GM18519 (cell line): Measurements from ENCODE around the gene ADRA1B.

Experiments
- ATAC-seq: cut with Tn5 transposase; IDR thresholded peaks from one replicate; pipeline ENCODE4 v1.9.1; 2021; ENCODE audit warnings: mild to moderate bottlenecking, moderate library complexity; ENCODE audit not compliant: unreplicated experiment, low FRiP score

The ADRA1B gene

GRCh38 chr5:159901308-159901707 is 15.0 kb upstream of the ADRA1B start:
- no peak for ATAC-seq

GRCh38 chr5:159901772-159902171 is 14.5 kb upstream of the ADRA1B start:
- no peak for ATAC-seq

GRCh38 chr5:159902444-159903121 is 13.7 kb upstream of the ADRA1B start:
- no peak for ATAC-seq

- ATAC-seq = no peak
Measured at GRCh38 chr5:159903131-159903530, 13.2 kb upstream of the ADRA1B start.

GRCh38 chr5:159904874-159905273 is 11.4 kb upstream of the ADRA1B start:
- ATAC-seq = no peak

GRCh38 chr5:159905496-159905895 is 10.8 kb upstream of the ADRA1B start:
- ATAC-seq = no peak

GRCh38 chr5:159906463-159906862 is 9.8 kb upstream of the ADRA1B start:
- no peak for ATAC-seq

- ATAC-seq = no peak
Measured at GRCh38 chr5:159906943-159907342, 9.3 kb upstream of the ADRA1B start.

- ATAC-seq = no peak
Measured at GRCh38 chr5:159907689-159908590, 8.3 kb upstream of the ADRA1B start.

- ATAC-seq = no peak
Measured at GRCh38 chr5:159908591-159908940, 7.7 kb upstream of the ADRA1B start.

GRCh38 chr5:159909126-159909525 is 7.2 kb upstream of the ADRA1B start:
- ATAC-seq = no peak

GRCh38 chr5:159910207-159910842 is 6.0 kb upstream of the ADRA1B start:
- no peak for ATAC-seq

- ATAC-seq = no peak
Measured at GRCh38 chr5:159910843-159911229, 5.4 kb upstream of the ADRA1B start.

GRCh38 chr5:159911349-159911748 is 4.9 kb upstream of the ADRA1B start:
- no peak for ATAC-seq

GRCh38 chr5:159912033-159912800 is 4.1 kb upstream of the ADRA1B start:
- ATAC-seq = no peak

GRCh38 chr5:159913048-159913447 is 3.2 kb upstream of the ADRA1B start:
- no peak for ATAC-seq

- no peak for ATAC-seq
Measured at GRCh38 chr5:159913501-159913900, 2.8 kb upstream of the ADRA1B start.

GRCh38 chr5:159916841-159917761 is 819 bp downstream of the ADRA1B start:
- ATAC-seq = no peak

GRCh38 chr5:159917994-159918393 is 1.7 kb downstream of the ADRA1B start:
- ATAC-seq = no peak

- no peak for ATAC-seq
Measured at GRCh38 chr5:159921721-159922120, 5.4 kb downstream of the ADRA1B start.
